ENCODE data around the gene OR2B2. TPM values are rescaled to one million over a fixed set of nuclear protein-coding genes. Genes with fewer than 3 reads are reported as not detected.
A peak's percentile ranks its signal among the peaks of the same experiment; 100 is the strongest.

The OR2B2 gene
- polyA plus RNA-seq, 1 donor (not counting 4 experiments of a cell fraction or from before 2014, with no cell fraction given): not detected

GRCh38 chr6:27863962-27864905 is 48.0 kb downstream of the OR2B2 start:
- peak overlapping the region; percentile 93 for H3K27ac ChIP-seq (ENCODE audit: control insufficient read depth, insufficient read depth, low read length)
- H3K27me3 ChIP-seq (ENCODE audit: control insufficient read depth, extremely low read depth, insufficient read depth, low read length): no peaks in the 10 kb centered on the region
- dilution Hi-C loops (cut with MboI; ENCODE audit: extremely low pct_ligation_motif_present, low sequenced_read_pairs): no loop called here
- no peaks in the 10 kb centered on the region for H3K79me2 ChIP-seq (ENCODE audit: control insufficient read depth, insufficient read depth, low read length)
- H3K9me3 ChIP-seq (ENCODE audit: control insufficient read depth, low read depth, low read length): no peaks in the 10 kb centered on the region
- peaks cover 18% of the 10 kb centered on the region for H3K4me1 ChIP-seq (ENCODE audit: control insufficient read depth, extremely low read depth, insufficient read depth, low read length)
- H3K9me1 ChIP-seq (ENCODE audit: control insufficient read depth, extremely low read depth, insufficient read depth, low read length): no peaks in the 10 kb centered on the region
- peak overlapping the region; percentile 58 to 82 (median 80) for H3K4me3 ChIP-seq (ENCODE audit: control insufficient read depth in 2 of 3, extremely low read depth in 1 of 3, insufficient read depth in 2 of 3, low read depth in 1 of 3, low read length in 3 of 3)
- no peak for FAIRE-seq
- peak overlapping the region; percentile 91 for H3K9ac ChIP-seq (ENCODE audit: control insufficient read depth, extremely low read depth, insufficient read depth, low read length)
- H3K4me2 ChIP-seq (ENCODE audit: control insufficient read depth, extremely low read depth, insufficient read depth, low read depth, low read length): peak overlapping the region; percentile 92
- peak overlapping the region; percentile 85 for H2AFZ ChIP-seq (ENCODE audit: control insufficient read depth, low read length)
- H3K36me3 ChIP-seq (ENCODE audit: control insufficient read depth in 2 of 2, extremely low read depth in 1 of 2, insufficient read depth in 2 of 2, low read length in 2 of 2): no peaks in the 10 kb centered on the region
- TF ChIP-seq CTCF (optimal IDR thresholded peaks at IDR 0.05 in 1 of 3, IDR thresholded peaks at IDR 0.05 in 1 of 3, conservative IDR thresholded peaks at IDR 0.05 in 1 of 3; ENCODE audit: extremely low read depth in 1 of 3, insufficient read depth in 2 of 3, low read length in 3 of 3) (no peak), EZH2 (IDR thresholded peaks at IDR 0.05; ENCODE audit: low read length) (no peak)
- no peaks in the 10 kb centered on the region for H4K20me1 ChIP-seq (ENCODE audit: control insufficient read depth, extremely low read depth, insufficient read depth, low read length)
- DNase-seq (ENCODE audit: low read depth, low spot score): no peak

- H3K79me2 ChIP-seq (ENCODE audit: control insufficient read depth, insufficient read depth, low read length): no peaks in the 10 kb centered on the region
- H3K36me3 ChIP-seq (ENCODE audit: control insufficient read depth in 2 of 2, extremely low read depth in 1 of 2, insufficient read depth in 2 of 2, low read length in 2 of 2): no peaks in the 10 kb centered on the region
- H3K27ac ChIP-seq (ENCODE audit: control insufficient read depth, insufficient read depth, low read length): no peak overlapping the region
- H3K9me3 ChIP-seq (ENCODE audit: control insufficient read depth, low read depth, low read length): no peaks in the 10 kb centered on the region
- dilution Hi-C loops (cut with MboI; ENCODE audit: extremely low pct_ligation_motif_present, low sequenced_read_pairs): no loop called here
- no peaks in the 10 kb centered on the region for H4K20me1 ChIP-seq (ENCODE audit: control insufficient read depth, extremely low read depth, insufficient read depth, low read length)
- H3K27me3 ChIP-seq (ENCODE audit: control insufficient read depth, extremely low read depth, insufficient read depth, low read length): no peaks in the 10 kb centered on the region
- no peak overlapping the region for H2AFZ ChIP-seq (ENCODE audit: control insufficient read depth, low read length)
- FAIRE-seq: no peak
- no peak overlapping the region for H3K9ac ChIP-seq (ENCODE audit: control insufficient read depth, extremely low read depth, insufficient read depth, low read length)
- TF ChIP-seq CTCF (optimal IDR thresholded peaks at IDR 0.05 in 1 of 3, IDR thresholded peaks at IDR 0.05 in 1 of 3, conservative IDR thresholded peaks at IDR 0.05 in 1 of 3; ENCODE audit: extremely low read depth in 1 of 3, insufficient read depth in 2 of 3, low read length in 3 of 3) (no peak), EZH2 (IDR thresholded peaks at IDR 0.05; ENCODE audit: low read length) (no peak)
- no peak overlapping the region for H3K4me3 ChIP-seq (ENCODE audit: control insufficient read depth in 2 of 3, extremely low read depth in 1 of 3, insufficient read depth in 2 of 3, low read depth in 1 of 3, low read length in 3 of 3)
- H3K4me2 ChIP-seq (ENCODE audit: control insufficient read depth, extremely low read depth, insufficient read depth, low read depth, low read length): no peak overlapping the region
- H3K4me1 ChIP-seq (ENCODE audit: control insufficient read depth, extremely low read depth, insufficient read depth, low read length): peaks cover 12% of the 10 kb centered on the region
- no peak for DNase-seq (ENCODE audit: low read depth, low spot score)
- H3K9me1 ChIP-seq (ENCODE audit: control insufficient read depth, extremely low read depth, insufficient read depth, low read length): no peaks in the 10 kb centered on the region
Measured at GRCh38 chr6:27862396-27863066, 49.7 kb downstream of the OR2B2 start.

Data from keratinocyte (primary cell).